ENCODE measurements around the gene RAB42. TPM values are rescaled to one million over a fixed set of nuclear protein-coding genes. Genes with fewer than 3 reads are reported as not detected.

Gene RAB42
- total and polyA plus RNA-seq, 10 of the 15 experiments (the other 5 are each of a cell fraction or from before 2014, with no cell fraction given), result 0.16 to 4.5 (median 0.49) TPM

- TF ChIP-seq PRDM15 (CRISPR knock-in tag; IDR thresholded peaks at IDR 0.05), result no peak
- TF ChIP-seq NFXL1 (IDR thresholded peaks at IDR 0.05; ENCODE audit: borderline replicate concordance), result no peak
- peak; percentile 87 for TF ChIP-seq IKZF1 (conservative IDR thresholded peaks at IDR 0.05)
- peak; percentile 72 for TF ChIP-seq ZNF687 (IDR thresholded peaks at IDR 0.05)
- peak; percentile 63 for TF ChIP-seq RAD51 (IDR thresholded peaks at IDR 0.05)
- TF ChIP-seq ZNF274 (IDR thresholded peaks at IDR 0.05; ENCODE audit: insufficient read depth, insufficient read length), result no peak
- TF ChIP-seq HCFC1 (IDR thresholded peaks at IDR 0.05; ENCODE audit: low read length), result peak; percentile 67
- no peak for TF ChIP-seq MYB (IDR thresholded peaks at IDR 0.05; ENCODE audit: borderline replicate concordance, low read depth, low read length)
- TF ChIP-seq GABPA (IDR thresholded peaks at IDR 0.05; ENCODE audit: low read depth), result peak; percentile 93
- TF ChIP-seq ZNF217 (IDR thresholded peaks at IDR 0.05), result 0 out of 2 replicates have a peak, but pooled peaks have one; percentile 38
- 0 out of 2 replicates have a peak, but pooled peaks have one; percentile 10 for TF ChIP-seq MEF2A (IDR thresholded peaks at IDR 0.05; ENCODE audit: insufficient read depth, low read depth, low read length)
- peak; percentile 69 for TF ChIP-seq PBX3 (IDR thresholded peaks at IDR 0.05; ENCODE audit: insufficient replicate concordance, low read depth, low read length)
- TF ChIP-seq RUNX3 (IDR thresholded peaks at IDR 0.05; ENCODE audit: low read length), result peak; percentile 87
- peak; percentile 55 to 66 for TF ChIP-seq IKZF2 (IDR thresholded peaks at IDR 0.05)
- TF ChIP-seq CUX1 (IDR thresholded peaks at IDR 0.05; ENCODE audit: insufficient replicate concordance, low read depth, low read length), result no peak
Observed at GRCh38 chr1:28642847-28643635, 51.0 kb downstream of the RAB42 start, which contains the start of gene TAF12 (continued).

Measured in GM12878 (cell line).